K562 (cell line): ENCODE data around the gene ZNF213. TPM values are rescaled to one million over a fixed set of nuclear protein-coding genes. Genes with fewer than 3 reads are reported as not detected.

Experiments
- ELF1 ChIP-seq: fragments of 200-800 bp; sonication (Bioruptor generic); IDR thresholded peaks from 2 replicates; pipeline ENCODE4 v1.6.1; 2016; ENCODE audit warnings: missing genetic modification characterization, missing compliant biosample characterization
- REST ChIP-seq, 2 experiments: fragments of 450-650 bp; formaldehyde crosslinking in 1 of 2; IDR thresholded peaks; 2 replicates each; pipeline versions ENCODE4 v1.4.0 to v1.6.1; 2014 to 2020; ENCODE audit warnings: mild to moderate bottlenecking in 2 of 2, borderline replicate concordance in 1 of 2, low read depth in 1 of 2
- VEZF1 ChIP-seq: fragments of 200-800 bp; sonication (Bioruptor generic); IDR thresholded peaks from 2 replicates; pipeline ENCODE4 v1.6.1; 2017; ENCODE audit warnings: missing genetic modification characterization, missing compliant biosample characterization
- polyA plus RNA-seq, 8 experiments: library from polyadenylated mRNA; depleted of rRNA in 4 of 8; stranded (reverse) in 5 of 8; unstranded in 3 of 8; fragments of >200 nt; fragmentation: Nextera tagmentation in 2 of 8; fragmentation: Illumina TruSeq in 1 of 8; extraction: Ambion mirVana in 2 of 8; extraction: Trizol in 1 of 8; gene quantifications; 2 replicates each; pipeline versions ENCODE4 v1.2.1 to v1.2.3, GENCODE V29; 2011 to 2014; ENCODE audit warnings: inconsistent platforms in 1 of 8, missing spikeins in 1 of 8
- total RNA-seq, 7 experiments: library from RNA; depleted of rRNA in 6 of 7; stranded (reverse); fragments of >200 nt in 6 of 7; fragmentation: Illumina TruSeq in 2 of 7; extraction: Trizol in 2 of 7; gene quantifications; 2 replicates each; pipeline versions ENCODE4 v1.2.1 to v1.2.3, GENCODE V29; 2011 to 2021; ENCODE audit warnings: low replicate concordance in 1 of 7
- TF ChIP-seq, protein P1 (sequence below): IDR thresholded peaks from 3 replicates; pipeline ENCODE4 v1.6.1; 2011; ENCODE audit warnings: borderline replicate concordance, mild to moderate bottlenecking, moderate library complexity; ENCODE audit not compliant: insufficient read length; ENCODE audit errors: extremely low read depth

ZNF213 gene
- total and polyA plus RNA-seq, 9 of the 15 experiments (the other 6 are each of a cell fraction or from before 2014, with no cell fraction given): 0.49 to 10.0 (median 1.8) TPM

- TF ChIP-seq REST (IDR thresholded peaks at IDR 0.05; ENCODE audit: borderline replicate concordance) (peak; percentile 46; the same call in 1 of the 2 replicates), REST (CRISPR knock-in tag; IDR thresholded peaks at IDR 0.05; ENCODE audit: low read depth) (no peak), ELF1 (tag) (peak; percentile 60; the same call in 1 of the 2 replicates), VEZF1 (CRISPR knock-in tag) (peak; percentile 41; the same call in 1 of the 2 replicates)
- TF ChIP-seq, protein P1, sequence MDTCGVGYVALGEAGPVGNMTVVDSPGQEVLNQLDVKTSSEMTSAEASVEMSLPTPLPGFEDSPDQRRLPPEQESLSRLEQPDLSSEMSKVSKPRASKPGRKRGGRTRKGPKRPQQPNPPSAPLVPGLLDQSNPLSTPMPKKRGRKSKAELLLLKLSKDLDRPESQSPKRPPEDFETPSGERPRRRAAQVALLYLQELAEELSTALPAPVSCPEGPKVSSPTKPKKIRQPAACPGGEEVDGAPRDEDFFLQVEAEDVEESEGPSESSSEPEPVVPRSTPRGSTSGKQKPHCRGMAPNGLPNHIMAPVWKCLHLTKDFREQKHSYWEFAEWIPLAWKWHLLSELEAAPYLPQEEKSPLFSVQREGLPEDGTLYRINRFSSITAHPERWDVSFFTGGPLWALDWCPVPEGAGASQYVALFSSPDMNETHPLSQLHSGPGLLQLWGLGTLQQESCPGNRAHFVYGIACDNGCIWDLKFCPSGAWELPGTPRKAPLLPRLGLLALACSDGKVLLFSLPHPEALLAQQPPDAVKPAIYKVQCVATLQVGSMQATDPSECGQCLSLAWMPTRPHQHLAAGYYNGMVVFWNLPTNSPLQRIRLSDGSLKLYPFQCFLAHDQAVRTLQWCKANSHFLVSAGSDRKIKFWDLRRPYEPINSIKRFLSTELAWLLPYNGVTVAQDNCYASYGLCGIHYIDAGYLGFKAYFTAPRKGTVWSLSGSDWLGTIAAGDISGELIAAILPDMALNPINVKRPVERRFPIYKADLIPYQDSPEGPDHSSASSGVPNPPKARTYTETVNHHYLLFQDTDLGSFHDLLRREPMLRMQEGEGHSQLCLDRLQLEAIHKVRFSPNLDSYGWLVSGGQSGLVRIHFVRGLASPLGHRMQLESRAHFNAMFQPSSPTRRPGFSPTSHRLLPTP: peak; percentile 5
- TF ChIP-seq, all 486 proteins: peak for 10
Observed at GRCh38 chr16:3095869-3096268, 39.0 kb upstream of the ZNF213 start (continued).
